ENCODE data around the gene NPRL2. TPM values are rescaled to one million over a fixed set of nuclear protein-coding genes. Genes with fewer than 3 reads are reported as not detected.

The NPRL2 gene
- total RNA-seq, 1 experiment from 2014 or later = 29.8 TPM

DNA sequence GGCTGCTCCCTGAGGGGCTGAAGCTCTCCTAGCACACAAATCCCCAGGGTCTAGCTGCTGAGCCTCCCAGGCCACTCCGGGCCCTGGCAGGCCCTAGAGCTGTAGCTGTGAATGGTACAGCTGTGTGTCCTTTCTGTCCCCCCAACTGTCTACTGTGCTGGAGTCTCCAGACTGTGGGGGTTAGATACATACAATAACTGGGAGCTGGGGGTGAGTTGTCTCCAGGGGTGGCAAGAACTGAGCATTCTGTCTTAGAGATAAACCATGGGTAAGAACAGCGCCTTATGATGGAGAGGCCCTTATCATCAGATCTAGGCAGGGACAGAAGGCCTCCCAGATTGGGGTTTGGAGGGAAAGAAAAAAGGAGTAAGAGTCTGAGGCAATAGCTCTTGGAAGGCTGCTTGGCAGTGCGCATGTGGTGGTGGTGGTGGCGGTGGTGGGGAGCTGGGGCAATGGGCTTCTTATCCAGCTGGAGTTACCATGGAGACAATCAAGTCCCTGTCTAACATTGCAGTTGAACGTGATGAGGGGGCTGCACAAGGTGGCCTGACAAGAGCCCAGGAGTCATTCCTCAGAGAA lies 3.7 kb upstream of the NPRL2 start:
- H3K36me3 ChIP-seq (ENCODE audit: control insufficient read depth, insufficient read depth, low read length) = peaks cover 1% of the 10 kb centered on the region; the same call in 1 of the 2 replicates
- TF ChIP-seq, protein P1, sequence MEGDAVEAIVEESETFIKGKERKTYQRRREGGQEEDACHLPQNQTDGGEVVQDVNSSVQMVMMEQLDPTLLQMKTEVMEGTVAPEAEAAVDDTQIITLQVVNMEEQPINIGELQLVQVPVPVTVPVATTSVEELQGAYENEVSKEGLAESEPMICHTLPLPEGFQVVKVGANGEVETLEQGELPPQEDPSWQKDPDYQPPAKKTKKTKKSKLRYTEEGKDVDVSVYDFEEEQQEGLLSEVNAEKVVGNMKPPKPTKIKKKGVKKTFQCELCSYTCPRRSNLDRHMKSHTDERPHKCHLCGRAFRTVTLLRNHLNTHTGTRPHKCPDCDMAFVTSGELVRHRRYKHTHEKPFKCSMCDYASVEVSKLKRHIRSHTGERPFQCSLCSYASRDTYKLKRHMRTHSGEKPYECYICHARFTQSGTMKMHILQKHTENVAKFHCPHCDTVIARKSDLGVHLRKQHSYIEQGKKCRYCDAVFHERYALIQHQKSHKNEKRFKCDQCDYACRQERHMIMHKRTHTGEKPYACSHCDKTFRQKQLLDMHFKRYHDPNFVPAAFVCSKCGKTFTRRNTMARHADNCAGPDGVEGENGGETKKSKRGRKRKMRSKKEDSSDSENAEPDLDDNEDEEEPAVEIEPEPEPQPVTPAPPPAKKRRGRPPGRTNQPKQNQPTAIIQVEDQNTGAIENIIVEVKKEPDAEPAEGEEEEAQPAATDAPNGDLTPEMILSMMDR (IDR thresholded peaks at IDR 0.05; ENCODE audit: insufficient read depth in 1 of 2, low read depth in 1 of 2, low read length in 1 of 2, severe bottlenecking in 1 of 2, unreplicated experiment in 1 of 2) = no peak
- H3K36me3 Mint-ChIP-seq (ENCODE audit: insufficient read depth, unreplicated experiment) = peaks cover 44% of the 10 kb centered on the region
- no peak overlapping the region for H3K4me3 ChIP-seq (ENCODE audit: low read depth, low read length)
- no peaks in the 10 kb centered on the region for H3K27me3 ChIP-seq (replicated peaks; ENCODE audit: control insufficient read depth, insufficient read depth, low read length)
- POLR2A ChIA-PET = interaction anchor here (0.6 kb wide), 1 partner anchor 198 kb away, joined by 3 read pairs; no protein-coding TSS in a partner anchor
- H3K4me1 ChIP-seq = peaks cover 25% of the 10 kb centered on the region
- H3K27me3 Mint-ChIP-seq (ENCODE audit: insufficient read depth, unreplicated experiment) = no peaks in the 10 kb centered on the region
- H3K4me3 Mint-ChIP-seq (ENCODE audit: unreplicated experiment) = no peak overlapping the region
- H3K9me3 Mint-ChIP-seq (ENCODE audit: unreplicated experiment) = no peaks in the 10 kb centered on the region
- H3K4me1 Mint-ChIP-seq (ENCODE audit: low read depth, unreplicated experiment) = peaks cover 11% of the 10 kb centered on the region
- intact Hi-C loops (cut with micrococcal nuclease; ENCODE audit: unreplicated experiment) = loop anchor here (5.0 kb wide), 1 partner anchor 258 kb away; the partner anchor contains the start of gene CISH
- no peak overlapping the region for H3K27ac Mint-ChIP-seq (ENCODE audit: unreplicated experiment)
- CTCF ChIA-PET = interaction anchor here (1.0 kb wide), 1 partner anchor 17 kb away, joined by 3 read pairs; no protein-coding TSS in a partner anchor
- DNase-seq = no peak
- no TSS peak for BruUV-seq (replicated peaks)
- H3K9me3 ChIP-seq = no peaks in the 10 kb centered on the region

DNA sequence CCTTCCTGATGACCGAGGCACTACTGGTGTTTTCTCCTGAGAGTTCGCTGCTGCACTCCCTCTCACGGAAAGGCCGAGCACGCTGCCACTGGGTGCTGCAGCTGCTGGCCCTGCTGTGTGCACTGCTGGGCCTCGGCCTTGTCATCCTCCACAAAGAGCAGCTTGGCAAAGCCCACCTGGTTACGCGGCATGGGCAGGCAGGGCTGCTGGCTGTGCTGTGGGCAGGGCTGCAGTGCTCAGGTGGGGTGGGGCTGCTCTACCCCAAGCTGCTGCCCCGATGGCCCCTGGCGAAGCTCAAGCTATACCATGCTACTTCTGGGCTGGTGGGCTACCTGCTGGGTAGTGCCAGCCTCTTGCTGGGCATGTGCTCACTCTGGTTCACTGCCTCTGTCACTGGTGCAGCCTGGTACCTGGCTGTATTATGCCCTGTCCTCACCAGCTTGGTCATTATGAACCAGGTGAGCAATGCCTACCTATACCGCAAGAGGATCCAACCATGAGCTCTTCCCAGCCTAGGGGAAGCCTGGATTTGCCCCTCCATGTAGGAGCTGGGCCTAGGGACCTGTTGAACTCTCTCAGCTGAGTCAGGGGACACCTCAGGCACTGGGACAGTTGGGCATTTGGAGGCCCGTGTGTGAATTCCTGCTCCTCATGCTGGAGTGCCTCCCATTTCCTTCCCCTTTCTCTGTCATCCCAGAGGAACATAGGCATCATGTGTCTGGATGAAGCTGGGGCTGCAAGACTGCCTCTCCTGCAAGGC lies 2.9 kb upstream of the NPRL2 start:
- no peaks in the 10 kb centered on the region for H3K27me3 Mint-ChIP-seq (ENCODE audit: insufficient read depth, unreplicated experiment)
- no peaks in the 10 kb centered on the region for H3K9me3 Mint-ChIP-seq (ENCODE audit: unreplicated experiment)
- peaks cover 8% of the 10 kb centered on the region for H3K4me1 Mint-ChIP-seq (ENCODE audit: low read depth, unreplicated experiment)
- no peaks in the 10 kb centered on the region for H3K9me3 ChIP-seq
- TF ChIP-seq, protein P1 (IDR thresholded peaks at IDR 0.05; ENCODE audit: insufficient read depth in 1 of 2, low read depth in 1 of 2, low read length in 1 of 2, severe bottlenecking in 1 of 2, unreplicated experiment in 1 of 2) = no peak
- H3K4me3 ChIP-seq (ENCODE audit: low read depth, low read length) = no peak overlapping the region
- no peak overlapping the region for H3K4me3 Mint-ChIP-seq (ENCODE audit: unreplicated experiment)
- ChIA-PET POLR2A (no interaction called here), CTCF (interaction anchor here (0.5 to 1.0 kb wide), 4 partner anchors 16 to 258 kb away, joined by 3 to 10 read pairs (median 3); no protein-coding TSS in a partner anchor)
- H3K27ac Mint-ChIP-seq (ENCODE audit: unreplicated experiment) = no peak overlapping the region
- DNase-seq = no peak
- peaks cover 4% of the 10 kb centered on the region; the same call in 1 of the 2 replicates for H3K36me3 ChIP-seq (ENCODE audit: control insufficient read depth, insufficient read depth, low read length)
- H3K27me3 ChIP-seq (replicated peaks; ENCODE audit: control insufficient read depth, insufficient read depth, low read length) = no peaks in the 10 kb centered on the region
- intact Hi-C loops (cut with micrococcal nuclease; ENCODE audit: unreplicated experiment) = loop anchor here (5.0 kb wide), 1 partner anchor 259 kb away; the partner anchor contains the start of gene CISH
- peaks cover 39% of the 10 kb centered on the region for H3K36me3 Mint-ChIP-seq (ENCODE audit: insufficient read depth, unreplicated experiment)
- H3K4me1 ChIP-seq = peaks cover 21% of the 10 kb centered on the region
- no TSS peak for BruUV-seq (replicated peaks)

DNA sequence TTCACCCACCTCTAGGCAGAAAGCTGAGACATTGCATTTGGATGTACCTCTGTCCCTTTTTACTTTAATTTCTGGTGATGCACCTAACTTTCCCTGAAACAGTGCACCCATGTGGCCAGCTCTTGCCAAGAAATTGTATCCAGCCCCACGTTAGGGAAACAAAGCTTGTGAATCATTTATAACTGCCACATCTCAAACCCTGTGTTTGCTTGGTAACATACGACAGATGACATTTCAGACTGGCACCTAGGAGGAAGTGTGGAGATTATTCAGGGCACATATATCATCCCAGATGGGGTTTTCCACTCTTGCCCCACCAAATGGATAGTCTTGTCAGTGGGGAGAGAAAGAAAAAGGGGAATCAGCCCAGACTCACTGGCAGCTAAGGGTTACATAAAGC lies 2.2 kb upstream of the NPRL2 start:
- peaks cover 34% of the 10 kb centered on the region for H3K36me3 Mint-ChIP-seq (ENCODE audit: insufficient read depth, unreplicated experiment)
- Histone ChIP-seq H3K4me3 (ENCODE audit: low read depth, low read length) (no peak overlapping the region), H3K4me1 (peaks cover 15% of the 10 kb centered on the region), H3K9me3 (no peaks in the 10 kb centered on the region), H3K36me3 (ENCODE audit: control insufficient read depth, insufficient read depth, low read length) (peaks cover 4% of the 10 kb centered on the region; the same call in 1 of the 2 replicates), H3K27me3 (replicated peaks; ENCODE audit: control insufficient read depth, insufficient read depth, low read length) (no peaks in the 10 kb centered on the region)
- no peak overlapping the region for H3K4me3 Mint-ChIP-seq (ENCODE audit: unreplicated experiment)
- no peak overlapping the region for H3K27ac Mint-ChIP-seq (ENCODE audit: unreplicated experiment)
- POLR2A ChIA-PET = no interaction called here
- TF ChIP-seq, protein P1 (IDR thresholded peaks at IDR 0.05; ENCODE audit: insufficient read depth in 1 of 2, low read depth in 1 of 2, low read length in 1 of 2, severe bottlenecking in 1 of 2, unreplicated experiment in 1 of 2) = peak; percentile 12 to 19
- no TSS peak for BruUV-seq (replicated peaks)
- no peaks in the 10 kb centered on the region for H3K9me3 Mint-ChIP-seq (ENCODE audit: unreplicated experiment)
- no peaks in the 10 kb centered on the region for H3K27me3 Mint-ChIP-seq (ENCODE audit: insufficient read depth, unreplicated experiment)
- peaks cover 7% of the 10 kb centered on the region for H3K4me1 Mint-ChIP-seq (ENCODE audit: low read depth, unreplicated experiment)
- DNase-seq = no peak
- CTCF ChIA-PET = interaction anchor here (0.7 to 1.0 kb wide), 2 partner anchors 16 to 258 kb away, joined by 3 to 10 read pairs; no protein-coding TSS in a partner anchor
- intact Hi-C loops (cut with micrococcal nuclease; ENCODE audit: unreplicated experiment) = loop anchor here (5.0 kb wide), 1 partner anchor 260 kb away; the partner anchor contains the start of gene CISH
